Keratinocyte (primary cell): ENCODE results near the gene GET3.

Source experiments
- EZH2 ChIP-seq: IDR thresholded peaks from one replicate; pipeline ENCODE4 v1.6.1; 2012; ENCODE audit warnings: inconsistent platforms, mild to moderate bottlenecking, low read length, moderate library complexity
- TF ChIP-seq, protein P1 (sequence below), 3 experiments: IDR thresholded peaks in 1 of 3; conservative IDR thresholded peaks in 1 of 3; optimal IDR thresholded peaks in 1 of 3; 2 replicates in 2 of 3; 3 replicates in 1 of 3; pipeline versions ENCODE3 to v1.5.1; 2011; ENCODE audit warnings: low read length in 3 of 3, mild to moderate bottlenecking in 3 of 3, moderate library complexity in 2 of 3, control low read depth in 1 of 3, inconsistent platforms in 1 of 3; ENCODE audit not compliant: insufficient read depth in 2 of 3; ENCODE audit errors: extremely low read depth in 1 of 3

DNA sequence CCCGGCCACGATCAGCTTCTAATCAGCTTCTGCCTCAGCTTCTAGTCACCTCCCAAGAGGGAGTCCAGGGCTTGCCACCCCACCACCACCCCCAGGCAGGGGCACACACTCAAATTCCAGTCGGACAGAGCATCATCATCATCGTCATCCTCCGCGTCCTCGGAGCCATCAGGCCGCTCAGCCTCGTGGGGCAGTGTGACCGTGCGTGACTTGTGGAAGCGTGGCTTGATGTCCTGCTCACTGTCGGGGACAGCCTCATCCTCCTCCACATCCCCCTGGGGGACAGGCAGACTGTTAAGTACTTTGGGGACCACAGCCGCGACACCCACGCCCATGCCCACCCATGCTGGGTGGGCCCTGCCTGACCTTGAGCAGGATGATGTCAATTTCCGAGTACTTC lies 26.1 kb upstream of the GET3 start:
- TF ChIP-seq, protein P1, sequence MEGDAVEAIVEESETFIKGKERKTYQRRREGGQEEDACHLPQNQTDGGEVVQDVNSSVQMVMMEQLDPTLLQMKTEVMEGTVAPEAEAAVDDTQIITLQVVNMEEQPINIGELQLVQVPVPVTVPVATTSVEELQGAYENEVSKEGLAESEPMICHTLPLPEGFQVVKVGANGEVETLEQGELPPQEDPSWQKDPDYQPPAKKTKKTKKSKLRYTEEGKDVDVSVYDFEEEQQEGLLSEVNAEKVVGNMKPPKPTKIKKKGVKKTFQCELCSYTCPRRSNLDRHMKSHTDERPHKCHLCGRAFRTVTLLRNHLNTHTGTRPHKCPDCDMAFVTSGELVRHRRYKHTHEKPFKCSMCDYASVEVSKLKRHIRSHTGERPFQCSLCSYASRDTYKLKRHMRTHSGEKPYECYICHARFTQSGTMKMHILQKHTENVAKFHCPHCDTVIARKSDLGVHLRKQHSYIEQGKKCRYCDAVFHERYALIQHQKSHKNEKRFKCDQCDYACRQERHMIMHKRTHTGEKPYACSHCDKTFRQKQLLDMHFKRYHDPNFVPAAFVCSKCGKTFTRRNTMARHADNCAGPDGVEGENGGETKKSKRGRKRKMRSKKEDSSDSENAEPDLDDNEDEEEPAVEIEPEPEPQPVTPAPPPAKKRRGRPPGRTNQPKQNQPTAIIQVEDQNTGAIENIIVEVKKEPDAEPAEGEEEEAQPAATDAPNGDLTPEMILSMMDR (optimal IDR thresholded peaks at IDR 0.05 in 1 of 3, IDR thresholded peaks at IDR 0.05 in 1 of 3, conservative IDR thresholded peaks at IDR 0.05 in 1 of 3; ENCODE audit: extremely low read depth in 1 of 3, insufficient read depth in 2 of 3, low read length in 3 of 3) = no peak
- no peak for TF ChIP-seq EZH2
